ENCODE data around the gene GSS.

DNA sequence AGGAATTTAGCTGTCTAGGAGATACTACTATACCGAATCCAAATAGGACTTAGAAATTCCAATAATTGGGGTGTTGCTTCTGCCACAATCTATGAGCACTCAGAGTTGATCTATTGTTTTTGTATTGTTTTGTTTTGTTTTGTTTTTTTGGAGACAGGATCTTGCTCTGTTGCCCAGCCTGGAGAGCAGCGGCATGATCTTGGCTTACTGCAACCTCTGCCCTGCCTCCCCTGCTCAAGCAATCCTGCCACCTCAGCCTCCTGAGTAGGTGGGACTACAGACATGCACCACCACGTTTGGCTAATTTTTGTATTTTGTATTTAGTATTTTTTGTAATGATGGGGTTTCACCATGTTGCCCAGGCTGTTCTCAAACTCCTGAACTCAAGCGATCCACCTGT is 71.8 kb downstream of the GSS start:
- no peak for TF ChIP-seq EZH2 (IDR thresholded peaks at IDR 0.05; ENCODE audit: low read depth)
- TF ChIP-seq, protein P1, sequence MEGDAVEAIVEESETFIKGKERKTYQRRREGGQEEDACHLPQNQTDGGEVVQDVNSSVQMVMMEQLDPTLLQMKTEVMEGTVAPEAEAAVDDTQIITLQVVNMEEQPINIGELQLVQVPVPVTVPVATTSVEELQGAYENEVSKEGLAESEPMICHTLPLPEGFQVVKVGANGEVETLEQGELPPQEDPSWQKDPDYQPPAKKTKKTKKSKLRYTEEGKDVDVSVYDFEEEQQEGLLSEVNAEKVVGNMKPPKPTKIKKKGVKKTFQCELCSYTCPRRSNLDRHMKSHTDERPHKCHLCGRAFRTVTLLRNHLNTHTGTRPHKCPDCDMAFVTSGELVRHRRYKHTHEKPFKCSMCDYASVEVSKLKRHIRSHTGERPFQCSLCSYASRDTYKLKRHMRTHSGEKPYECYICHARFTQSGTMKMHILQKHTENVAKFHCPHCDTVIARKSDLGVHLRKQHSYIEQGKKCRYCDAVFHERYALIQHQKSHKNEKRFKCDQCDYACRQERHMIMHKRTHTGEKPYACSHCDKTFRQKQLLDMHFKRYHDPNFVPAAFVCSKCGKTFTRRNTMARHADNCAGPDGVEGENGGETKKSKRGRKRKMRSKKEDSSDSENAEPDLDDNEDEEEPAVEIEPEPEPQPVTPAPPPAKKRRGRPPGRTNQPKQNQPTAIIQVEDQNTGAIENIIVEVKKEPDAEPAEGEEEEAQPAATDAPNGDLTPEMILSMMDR (conservative IDR thresholded peaks at IDR 0.05) = no peak
